Measurements from ENCODE around the gene ACTN1. TPM values are rescaled to one million over a fixed set of nuclear protein-coding genes. Genes with fewer than 3 reads are reported as not detected.

Gene ACTN1
- total and polyA plus RNA-seq, 11 donors, result 48.4 to 252 (median 104) TPM

DNA sequence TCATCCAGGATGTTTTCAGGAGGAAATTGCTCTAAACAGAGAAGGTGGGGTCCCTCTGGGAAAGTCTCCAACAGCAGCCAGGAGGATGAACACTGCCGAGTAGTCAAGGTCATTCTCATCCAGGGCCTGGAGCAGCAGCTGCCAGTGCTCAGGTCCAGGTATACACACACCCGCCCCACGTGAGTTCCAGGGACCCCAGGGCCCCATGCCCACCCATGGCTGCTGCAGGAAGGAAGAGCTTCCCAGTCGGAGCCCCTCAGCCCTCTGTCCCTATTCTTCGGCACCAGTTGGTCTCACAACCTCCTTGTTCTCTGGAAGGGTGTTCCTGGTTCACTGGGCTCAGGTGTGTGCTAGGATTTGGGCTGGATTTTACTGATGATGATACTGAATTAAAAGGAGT, 72.7 kb downstream of the ACTN1 start:
- H3K9me3 ChIP-seq, result no peaks in the 10 kb centered on the region
- 59 to 75% (median 68%) methylated on average over 5 of the region's 5 CpGs for WGBS, 4 donors
- peaks cover 0 to 8% (median 0%) of the 10 kb centered on the region in 12 donors for H3K4me1 ChIP-seq
- peaks cover 2 to 97% (median 92%) of the 10 kb centered on the region in 9 donors for H3K36me3 ChIP-seq
- peak overlapping the region in 1 of 12 donors; percentile 72 for H3K27ac ChIP-seq
- no peak overlapping the region for H3K4me3 ChIP-seq
- DNase-seq (peak in 1 of 5 donors; percentile 14), ATAC-seq (no peak)
- intact Hi-C loops (cut with DNase I), result loop anchor here in 1 of 10 donors (5.0 kb wide), 1 partner anchor 186 kb away; no protein-coding TSS in a partner anchor
- TF ChIP-seq CTCF (IDR thresholded peaks at IDR 0.05) (no peak), POLR2A (IDR thresholded peaks at IDR 0.05) (no peak)
- H3K27me3 ChIP-seq, result no peaks in the 10 kb centered on the region

DNA sequence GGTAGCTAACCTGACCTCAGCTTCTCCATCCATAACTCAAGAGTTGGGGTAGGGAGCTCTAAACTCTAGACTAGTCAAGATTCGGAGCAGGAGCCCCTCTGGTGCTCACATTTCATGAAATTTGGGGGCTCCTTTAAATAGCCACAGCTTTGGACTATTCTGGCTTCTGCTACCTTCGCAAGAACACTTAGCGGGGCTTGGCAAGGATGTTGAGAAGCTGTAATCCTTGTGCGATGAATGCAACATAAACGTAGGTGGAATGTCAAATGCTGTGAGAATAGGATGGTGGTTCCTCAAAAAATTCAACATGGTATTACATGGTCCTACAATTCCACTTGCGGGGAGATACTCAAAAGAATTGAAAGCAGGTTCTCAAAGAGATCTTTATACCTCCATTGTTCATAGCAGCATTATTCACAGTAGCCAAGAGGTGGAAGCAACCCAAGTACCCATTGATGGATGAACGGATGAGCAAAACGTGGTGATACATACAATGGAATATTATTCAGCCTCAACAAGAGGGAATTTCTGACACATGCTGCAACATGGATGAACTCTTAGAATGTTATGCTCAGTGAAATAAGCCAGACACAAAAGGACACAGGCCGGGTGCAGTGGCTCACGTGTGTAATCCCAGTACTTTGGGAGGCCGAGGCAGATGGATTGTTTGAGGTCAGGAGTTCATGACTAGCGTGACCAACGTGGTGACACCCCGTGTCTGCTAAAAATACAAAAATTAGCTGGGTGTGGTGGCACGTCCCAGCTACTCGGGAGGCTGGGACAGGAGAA, 73.8 kb downstream of the ACTN1 start:
- H3K4me3 ChIP-seq, result no peak overlapping the region
- no peak for TF ChIP-seq CTCF (IDR thresholded peaks at IDR 0.05)
- TF ChIP-seq POLR2A (IDR thresholded peaks at IDR 0.05), result no peak
- peak in 1 of 5 donors; percentile 2 for DNase-seq
- peak overlapping the region in 1 of 12 donors; percentile 72 for H3K27ac ChIP-seq
- no peak for ATAC-seq
- 86 to 92% (median 89%) methylated on average over 16 of the region's 16 CpGs for WGBS, 4 donors
- H3K36me3 ChIP-seq, result peaks cover 2 to 97% (median 92%) of the 10 kb centered on the region in 9 donors
- H3K9me3 ChIP-seq, result no peaks in the 10 kb centered on the region
- H3K4me1 ChIP-seq, result peaks cover 0 to 7% (median 0%) of the 10 kb centered on the region in 12 donors
- intact Hi-C loops (cut with DNase I), result loop anchor here in 1 of 10 donors (5.0 kb wide), 1 partner anchor 187 kb away; no protein-coding TSS in a partner anchor
- no peaks in the 10 kb centered on the region for H3K27me3 ChIP-seq

- DNase-seq (peak in 1 of 5 donors; percentile 5), ATAC-seq (no peak)
- Histone ChIP-seq H3K9me3 (no peaks in the 10 kb centered on the region), H3K36me3 (peaks cover 2 to 90% (median 84%) of the 10 kb centered on the region in 9 donors), H3K4me3 (no peak overlapping the region), H3K27ac (peak overlapping the region in 1 of 12 donors; percentile 68), H3K4me1 (peaks cover 0 to 5% (median 0%) of the 10 kb centered on the region in 12 donors), H3K27me3 (no peaks in the 10 kb centered on the region)
- 90 to 95% (median 95%) methylated on average over 14 of the region's 14 CpGs for WGBS, 4 donors
- TF ChIP-seq POLR2A (IDR thresholded peaks at IDR 0.05), result no peak
- no peak for TF ChIP-seq CTCF (IDR thresholded peaks at IDR 0.05)
- intact Hi-C loops (cut with DNase I), result loop anchor here in 1 of 10 donors (5.0 kb wide), 1 partner anchor 180 kb away; no protein-coding TSS in a partner anchor
These were observed 76.7 kb downstream of the ACTN1 start for GRCh38 chr14:68902357-68902756.

DNA sequence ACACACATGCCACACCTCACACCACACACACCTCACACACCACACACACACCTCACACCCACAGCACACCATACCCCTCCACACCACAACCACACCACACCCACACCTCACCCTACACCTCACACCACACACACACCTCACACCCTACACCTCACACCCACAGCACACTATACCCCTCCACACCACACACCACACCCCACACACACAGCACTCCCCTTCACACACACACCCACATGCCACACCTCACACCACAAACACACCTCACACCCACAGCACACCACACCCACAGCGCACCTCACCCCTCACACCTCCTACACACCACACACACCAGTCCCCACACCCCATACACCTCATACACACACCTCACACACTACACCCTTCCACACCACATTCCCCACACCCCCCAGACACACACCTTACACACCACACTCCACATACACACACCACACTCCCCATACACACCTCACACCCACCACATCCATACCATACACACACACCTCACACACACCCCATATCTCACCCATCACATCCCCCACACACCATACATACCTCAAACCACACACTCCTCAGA, 80.0 kb downstream of the ACTN1 start:
- Histone ChIP-seq H3K9me3 (no peaks in the 10 kb centered on the region), H3K27ac (peak overlapping the region in 1 of 12 donors; percentile 83), H3K4me1 (peaks cover 0 to 15% (median 6%) of the 10 kb centered on the region in 12 donors), H3K27me3 (no peaks in the 10 kb centered on the region), H3K36me3 (peaks cover 2 to 90% (median 82%) of the 10 kb centered on the region in 9 donors), H3K4me3 (no peak overlapping the region)
- ATAC-seq (peak in 2 of 4 donors; percentile 6 to 9), DNase-seq (peak in 1 of 5 donors; percentile 4)
- no peak for TF ChIP-seq POLR2A (IDR thresholded peaks at IDR 0.05)
- no peak for TF ChIP-seq CTCF (IDR thresholded peaks at IDR 0.05)
- 91 to 100% (median 94%) methylated on average over 1 of the region's 1 CpG for WGBS, 4 donors
- intact Hi-C loops (cut with DNase I), result no loop called here
